Gastrocnemius medialis (tissue), 4 donors: ENCODE measurements around the gene CLN3.

Experiments
- POLR2A ChIP-seq, 2 donors: fragments of 450-650 bp; IDR thresholded peaks; one replicate each; pipeline ENCODE4 v1.6.1; 2017; ENCODE audit warnings: antibody characterized with exemption in 2 of 2, mild to moderate bottlenecking in 2 of 2, moderate library complexity in 2 of 2
- TF ChIP-seq, protein P1 (sequence below), 5 experiments: fragments of 450-650 bp in 3 of 5; fragments of 200-600 bp in 2 of 5; sonication (generic) in 2 of 5; IDR thresholded peaks in 4 of 5; conservative IDR thresholded peaks in 1 of 5; 1 replicate in 4 of 5; 2 replicates in 1 of 5; pipeline ENCODE4 v1.5.1; 2016 to 2019; ENCODE audit warnings: antibody characterized with exemption in 5 of 5, mild to moderate bottlenecking in 3 of 5, moderate library complexity in 3 of 5

DNA sequence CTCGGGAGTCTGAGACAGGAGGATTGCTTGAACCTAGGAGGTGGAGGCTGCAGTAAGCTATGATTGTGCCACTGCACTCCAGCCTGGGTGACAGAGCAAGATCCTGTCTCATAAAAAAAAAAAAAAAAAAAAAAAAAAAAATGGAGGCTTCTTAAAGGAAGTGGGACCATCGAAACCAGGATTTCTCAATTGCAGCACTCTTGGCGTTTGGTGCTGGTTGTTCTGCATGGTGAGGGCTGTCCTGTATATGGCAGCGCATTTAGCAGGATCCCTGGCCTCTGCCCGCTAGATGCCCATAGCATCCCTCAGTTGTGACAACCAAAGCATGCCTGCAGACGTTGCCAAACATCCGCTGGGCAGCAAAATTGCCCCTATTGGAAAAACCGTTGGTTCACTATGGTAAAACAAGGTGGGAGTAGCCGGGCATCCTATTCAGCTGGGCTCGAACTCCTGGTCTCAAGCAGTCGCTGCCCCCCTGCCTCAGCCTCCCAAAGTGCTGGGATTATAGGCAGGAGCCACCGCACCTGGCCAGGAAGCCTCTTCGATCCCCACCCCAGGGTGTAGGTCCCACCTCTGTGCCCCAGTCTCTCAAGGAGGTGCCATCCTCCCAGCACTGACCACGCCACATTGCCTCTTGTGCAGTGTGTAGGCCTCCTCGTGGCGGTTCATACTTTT is 13.2 kb downstream of the CLN3 start:
- no peak for TF ChIP-seq POLR2A (IDR thresholded peaks at IDR 0.05)
- TF ChIP-seq, protein P1, sequence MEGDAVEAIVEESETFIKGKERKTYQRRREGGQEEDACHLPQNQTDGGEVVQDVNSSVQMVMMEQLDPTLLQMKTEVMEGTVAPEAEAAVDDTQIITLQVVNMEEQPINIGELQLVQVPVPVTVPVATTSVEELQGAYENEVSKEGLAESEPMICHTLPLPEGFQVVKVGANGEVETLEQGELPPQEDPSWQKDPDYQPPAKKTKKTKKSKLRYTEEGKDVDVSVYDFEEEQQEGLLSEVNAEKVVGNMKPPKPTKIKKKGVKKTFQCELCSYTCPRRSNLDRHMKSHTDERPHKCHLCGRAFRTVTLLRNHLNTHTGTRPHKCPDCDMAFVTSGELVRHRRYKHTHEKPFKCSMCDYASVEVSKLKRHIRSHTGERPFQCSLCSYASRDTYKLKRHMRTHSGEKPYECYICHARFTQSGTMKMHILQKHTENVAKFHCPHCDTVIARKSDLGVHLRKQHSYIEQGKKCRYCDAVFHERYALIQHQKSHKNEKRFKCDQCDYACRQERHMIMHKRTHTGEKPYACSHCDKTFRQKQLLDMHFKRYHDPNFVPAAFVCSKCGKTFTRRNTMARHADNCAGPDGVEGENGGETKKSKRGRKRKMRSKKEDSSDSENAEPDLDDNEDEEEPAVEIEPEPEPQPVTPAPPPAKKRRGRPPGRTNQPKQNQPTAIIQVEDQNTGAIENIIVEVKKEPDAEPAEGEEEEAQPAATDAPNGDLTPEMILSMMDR (IDR thresholded peaks at IDR 0.05 in 4 of 5, conservative IDR thresholded peaks at IDR 0.05 in 1 of 5): no peak
